ENCODE results near the gene MEGF9. TPM values are rescaled to one million over a fixed set of nuclear protein-coding genes. Genes with fewer than 3 reads are reported as not detected.
"Not testable (repeated sequence)": the region's sequence is repeated elsewhere in the genome, so short reads cannot be mapped to it uniquely, and the experiment has no call there.

The MEGF9 gene
- polyA plus RNA-seq, 1 donor (not counting 4 experiments of a cell fraction or from before 2014, with no cell fraction given): 11.2 TPM

- no peak for FAIRE-seq
- peaks cover 6% of the 10 kb centered on the region for H3K4me1 ChIP-seq (ENCODE audit: control insufficient read depth, extremely low read depth, insufficient read depth, low read length)
- no peak for DNase-seq (ENCODE audit: low read depth, low spot score)
- no peak overlapping the region for H3K27ac ChIP-seq (ENCODE audit: control insufficient read depth, insufficient read depth, low read length)
- no peak overlapping the region for H3K4me3 ChIP-seq (ENCODE audit: control insufficient read depth in 2 of 3, extremely low read depth in 1 of 3, insufficient read depth in 2 of 3, low read depth in 1 of 3, low read length in 3 of 3)
- dilution Hi-C loops (cut with MboI; ENCODE audit: extremely low pct_ligation_motif_present, low sequenced_read_pairs): no loop called here
- no peaks in the 10 kb centered on the region for H4K20me1 ChIP-seq (ENCODE audit: control insufficient read depth, extremely low read depth, insufficient read depth, low read length)
- H3K36me3 ChIP-seq (ENCODE audit: control insufficient read depth in 2 of 2, extremely low read depth in 1 of 2, insufficient read depth in 2 of 2, low read length in 2 of 2): no peaks in the 10 kb centered on the region
- no peak overlapping the region for H3K4me2 ChIP-seq (ENCODE audit: control insufficient read depth, extremely low read depth, insufficient read depth, low read depth, low read length)
- H3K9me1 ChIP-seq (ENCODE audit: control insufficient read depth, extremely low read depth, insufficient read depth, low read length): no peaks in the 10 kb centered on the region
- no peaks in the 10 kb centered on the region for H3K79me2 ChIP-seq (ENCODE audit: control insufficient read depth, insufficient read depth, low read length)
- H3K9me3 ChIP-seq (ENCODE audit: control insufficient read depth, low read depth, low read length): no peaks in the 10 kb centered on the region
- no peaks in the 10 kb centered on the region for H3K27me3 ChIP-seq (ENCODE audit: control insufficient read depth, extremely low read depth, insufficient read depth, low read length)
- no peak overlapping the region for H2AFZ ChIP-seq (ENCODE audit: control insufficient read depth, low read length)
- H3K9ac ChIP-seq (ENCODE audit: control insufficient read depth, extremely low read depth, insufficient read depth, low read length): no peak overlapping the region
- TF ChIP-seq CTCF (optimal IDR thresholded peaks at IDR 0.05 in 1 of 3, IDR thresholded peaks at IDR 0.05 in 1 of 3, conservative IDR thresholded peaks at IDR 0.05 in 1 of 3; ENCODE audit: extremely low read depth in 1 of 3, insufficient read depth in 2 of 3, low read length in 3 of 3): no peak
- TF ChIP-seq EZH2 (IDR thresholded peaks at IDR 0.05; ENCODE audit: low read length): no peak
Measured at GRCh38 chr9:120630333-120630732, 83.9 kb downstream of the MEGF9 start.

GRCh38 chr9:120628925-120629497, 85.3 kb downstream of the MEGF9 start:
- H4K20me1 ChIP-seq (ENCODE audit: control insufficient read depth, extremely low read depth, insufficient read depth, low read length); H3K4me3 ChIP-seq (ENCODE audit: control insufficient read depth in 2 of 3, extremely low read depth in 1 of 3, insufficient read depth in 2 of 3, low read depth in 1 of 3, low read length in 3 of 3); H3K9ac ChIP-seq (ENCODE audit: control insufficient read depth, extremely low read depth, insufficient read depth, low read length); DNase-seq (ENCODE audit: low read depth, low spot score); H3K79me2 ChIP-seq (ENCODE audit: control insufficient read depth, insufficient read depth, low read length); H3K9me1 ChIP-seq (ENCODE audit: control insufficient read depth, extremely low read depth, insufficient read depth, low read length); H3K27me3 ChIP-seq (ENCODE audit: control insufficient read depth, extremely low read depth, insufficient read depth, low read length); H3K9me3 ChIP-seq (ENCODE audit: control insufficient read depth, low read depth, low read length); FAIRE-seq; H3K36me3 ChIP-seq (ENCODE audit: control insufficient read depth in 2 of 2, extremely low read depth in 1 of 2, insufficient read depth in 2 of 2, low read length in 2 of 2); dilution Hi-C loops (cut with MboI; ENCODE audit: extremely low pct_ligation_motif_present, low sequenced_read_pairs); H3K4me2 ChIP-seq (ENCODE audit: control insufficient read depth, extremely low read depth, insufficient read depth, low read depth, low read length); H2AFZ ChIP-seq (ENCODE audit: control insufficient read depth, low read length): not testable (repeated sequence)
- peaks cover 11% of the 10 kb centered on the region for H3K4me1 ChIP-seq (ENCODE audit: control insufficient read depth, extremely low read depth, insufficient read depth, low read length)
- H3K27ac ChIP-seq (ENCODE audit: control insufficient read depth, insufficient read depth, low read length): peak overlapping the region; percentile 24

All from keratinocyte (primary cell).